HepG2 (cell line): Measurements from ENCODE around the gene PRDM12. TPM values are rescaled to one million over a fixed set of nuclear protein-coding genes. Genes with fewer than 3 reads are reported as not detected.

Source experiments
- ATAC-seq: fragments of 200-7000 bp; cut with Tn5 transposase; 3 replicates; pipeline ENCODE4 v1.9.1; 2020; ENCODE audit warnings: mild to moderate bottlenecking, moderate library complexity
- BruUV-seq: library from RNA; stranded (reverse); fragments of 400-500 nt; replicated peaks from 2 replicates; lab custom pipeline; 2021; lab: Mats Ljungman, UMichigan
- CTCF ChIA-PET: fragments of 300-600 bp; formaldehyde crosslinking; extraction: SDS; loops from one replicate; lab custom pipeline; 2021; ENCODE audit warnings: low total read pairs, inconsistent platforms, low intra/inter-chr PET ratio; lab: Yijun Ruan, JAX
- POLR2A ChIA-PET: fragments of 350-600 bp; sonication (Branson Sonifier 250); formaldehyde crosslinking; loops from one replicate; lab custom pipeline; 2020; ENCODE audit warnings: antibody characterized with exemption, inconsistent platforms; lab: Yijun Ruan, JAX
- DNase-seq: peaks from one replicate; pipeline ENCODE4 v3.0.0-alpha.2; 2015; ENCODE audit warnings: low spot score
- FAIRE-seq: peaks from 3 replicates; lab custom pipeline; 2011; peaks lifted over from hg19 to GRCh38; lab: Jason Lieb, UNC
- H2AFZ ChIP-seq: one replicate; pipeline ENCODE4 v1.6.1; 2011; ENCODE audit warnings: low read length, inconsistent platforms
- H3K27ac ChIP-seq: fragments of 300-600 bp; 3 replicates; pipeline ENCODE4 v1.8.0; 2011; ENCODE audit warnings: mixed run types, mild to moderate bottlenecking, mixed read lengths, low read length, inconsistent platforms; ENCODE audit not compliant: insufficient read depth; ENCODE audit errors: extremely low read length
- H3K27me3 ChIP-seq, 2 experiments: fragments of 200-600 bp in 1 of 2; 2 replicates in 1 of 2; 3 replicates in 1 of 2; pipeline versions ENCODE4 v1.6.0 to v1.8.0; 2011; ENCODE audit warnings: low read length in 2 of 2, mild to moderate bottlenecking in 2 of 2, moderate library complexity in 2 of 2, inconsistent platforms in 1 of 2; ENCODE audit not compliant: insufficient read depth in 2 of 2, control insufficient read depth in 1 of 2
- H3K36me3 ChIP-seq, 2 experiments: fragments of 200-600 bp in 1 of 2; replicated peaks in 1 of 2; 2 replicates in 1 of 2; 3 replicates in 1 of 2; pipeline versions ENCODE4 v1.5.1 to v1.8.0; 2011; ENCODE audit warnings: low read length in 2 of 2, inconsistent platforms in 1 of 2; ENCODE audit not compliant: insufficient read depth in 2 of 2, control insufficient read depth in 1 of 2
- H3K4me1 ChIP-seq: 2 replicates; pipeline ENCODE4 v1.5.1; 2012; ENCODE audit warnings: low read length, inconsistent platforms; ENCODE audit not compliant: insufficient read depth
- H3K4me2 ChIP-seq: 2 replicates; pipeline ENCODE4 v1.6.0; 2011; ENCODE audit warnings: low read depth, low read length, inconsistent platforms
- H3K4me3 ChIP-seq, 3 experiments: fragments of 200-600 bp in 1 of 3; sonication (generic), shearing (Covaris generic) in 1 of 3; replicated peaks in 1 of 3; 2 replicates each; pipeline ENCODE4 v1.5.1; 2011 to 2016; ENCODE audit warnings: low read length in 3 of 3, inconsistent platforms in 2 of 3, low read depth in 2 of 3, mild to moderate bottlenecking in 2 of 3, control low read depth in 1 of 3, mixed read lengths in 1 of 3; ENCODE audit not compliant: insufficient read depth in 1 of 3
- H3K79me2 ChIP-seq: one replicate; pipeline ENCODE4 v1.6.1; 2011; ENCODE audit warnings: low read length, inconsistent platforms; ENCODE audit not compliant: insufficient read depth
- H3K9ac ChIP-seq: 2 replicates; pipeline ENCODE4 v1.6.0; 2011; ENCODE audit warnings: mild to moderate bottlenecking, low read depth, low read length, inconsistent platforms; ENCODE audit not compliant: insufficient read depth
- H3K9me3 ChIP-seq: 2 replicates; pipeline ENCODE4 v1.5.1; 2012; ENCODE audit warnings: mild to moderate bottlenecking, low read length
- H4K20me1 ChIP-seq: 2 replicates; pipeline ENCODE4 v1.6.0; 2011; ENCODE audit warnings: inconsistent platforms, mild to moderate bottlenecking, low read length, moderate library complexity; ENCODE audit not compliant: insufficient read depth
- GABPB1 ChIP-seq: IDR thresholded peaks from 2 replicates; pipeline ENCODE4 v1.6.1; 2016; ENCODE audit warnings: mild to moderate bottlenecking, missing genetic modification reagents, moderate library complexity, missing compliant biosample characterization
- HMG20A ChIP-seq: IDR thresholded peaks from 2 replicates; pipeline ENCODE4 v1.6.1; 2016; ENCODE audit warnings: borderline replicate concordance
- KDM4B ChIP-seq: sonication (generic); formaldehyde crosslinking; IDR thresholded peaks from 2 replicates; pipeline ENCODE4 v1.4.0; 2020; ENCODE audit warnings: missing genetic modification reagents
- POLR2AphosphoS2 ChIP-seq: IDR thresholded peaks from 2 replicates; pipeline ENCODE4 v1.6.1; 2011; ENCODE audit warnings: low read depth, low read length, improper control_type of control experiment
- SP4 ChIP-seq: sonication (generic); formaldehyde crosslinking; IDR thresholded peaks from 2 replicates; pipeline ENCODE4 v1.8.1; 2023; ENCODE audit warnings: mild to moderate bottlenecking, missing genetic modification reagents
- TARDBP ChIP-seq: sonication (generic); formaldehyde crosslinking; IDR thresholded peaks from 2 replicates; pipeline ENCODE4 v1.8.0; 2022; ENCODE audit warnings: mild to moderate bottlenecking, missing genetic modification reagents
- ZNF44 ChIP-seq: sonication (generic); formaldehyde crosslinking; IDR thresholded peaks from 2 replicates; pipeline ENCODE4 v1.5.1; 2020; ENCODE audit warnings: mild to moderate bottlenecking, missing genetic modification reagents
- ZNF605 ChIP-seq: sonication (generic); formaldehyde crosslinking; IDR thresholded peaks from 2 replicates; pipeline ENCODE4 v1.8.0; 2022; ENCODE audit warnings: mild to moderate bottlenecking, missing genetic modification reagents
- WGBS: methylation state at CpG from one replicate; pipeline ENCODE4 v1.1.6; 2017; ENCODE audit warnings: low lambda C conversion rate; 5-methylcytosine and 5-hydroxymethylcytosine counted together
- in situ Hi-C: cut with HindIII; loops from 2 replicates; pipeline ENCODE4 v1.10.0; 2017; ENCODE audit warnings: low pct_unique_long_range_greater_than_20kb; ENCODE audit not compliant: extremely low pct_ligation_motif_present
- intact Hi-C: fragments of 100-400 bp; cut with micrococcal nuclease; formaldehyde crosslinking; loops from one replicate; pipeline ENCODE4 v1.10.0; 2022; ENCODE audit not compliant: unreplicated experiment
- polyA plus RNA-seq, 8 experiments: library from polyadenylated mRNA; depleted of rRNA in 3 of 8; stranded (reverse) in 7 of 8; unstranded in 1 of 8; fragments of >200 nt; fragmentation: Illumina TruSeq in 4 of 8; extraction: Trizol in 4 of 8; gene quantifications; 2 replicates each; pipeline versions ENCODE4 v1.2.1 to v1.2.3, GENCODE V29; 2011 to 2016; ENCODE audit warnings: low read depth in 4 of 8, missing spikeins in 1 of 8, mixed read lengths in 1 of 8; ENCODE audit not compliant: insufficient read depth in 1 of 8
- total RNA-seq, 5 experiments: library from RNA; depleted of rRNA; stranded (reverse); fragments of >200 nt; fragmentation: Illumina TruSeq; extraction: Trizol; gene quantifications; 2 replicates each; pipeline ENCODE4 v1.2.3, GENCODE V29; 2016; ENCODE audit warnings: low read depth in 1 of 5
- TF ChIP-seq, protein P1 (sequence below): sonication (generic); formaldehyde crosslinking; IDR thresholded peaks from 2 replicates; pipeline ENCODE4 v1.8.1; 2023; ENCODE audit warnings: mild to moderate bottlenecking, missing genetic modification reagents
- TF ChIP-seq, protein P2 (sequence below): sonication (generic); formaldehyde crosslinking; IDR thresholded peaks from 2 replicates; pipeline ENCODE4 v1.4.0; 2020; ENCODE audit warnings: missing genetic modification reagents
- TF ChIP-seq, protein P3 (sequence below): sonication (generic); formaldehyde crosslinking; IDR thresholded peaks from 2 replicates; pipeline ENCODE4 v1.5.0; 2020; ENCODE audit warnings: mild to moderate bottlenecking, low read depth, missing genetic modification reagents, borderline replicate concordance
- TF ChIP-seq, protein P4 (sequence below): sonication (generic); formaldehyde crosslinking; IDR thresholded peaks from 2 replicates; pipeline ENCODE4 v1.4.0; 2020; ENCODE audit warnings: missing genetic modification reagents, borderline replicate concordance

Gene PRDM12
- total and polyA plus RNA-seq, 2 of the 13 experiments (the other 11 are each of a cell fraction or from before 2014, with no cell fraction given), result 0.04 to 0.07 TPM

DNA sequence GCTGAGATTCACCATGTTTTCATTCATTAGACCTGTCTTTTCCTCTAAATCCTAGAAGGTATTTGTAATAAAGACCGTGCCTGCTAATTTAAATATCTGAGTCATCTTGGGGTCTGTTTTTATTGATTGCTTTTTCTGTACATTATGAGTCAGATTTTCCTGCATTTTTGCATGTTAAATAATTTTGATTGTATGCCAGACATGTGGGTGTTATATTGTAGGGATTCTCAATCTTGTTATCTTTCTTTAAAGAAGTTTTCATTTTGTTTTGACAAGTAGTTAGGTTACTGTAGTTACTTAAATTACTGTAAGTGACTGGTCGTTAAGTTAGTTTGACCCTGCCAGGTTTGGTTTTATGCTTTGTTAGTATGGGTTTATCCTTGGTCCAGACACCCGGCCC lies 64.3 kb downstream of the PRDM12 start:
- 80% methylated on average over 3 of the region's 3 CpGs for WGBS
- H3K4me2 ChIP-seq, result no peak overlapping the region
- peaks cover 40% of the 10 kb centered on the region for H3K4me1 ChIP-seq
- no peak overlapping the region for H2AFZ ChIP-seq
- intact Hi-C loops (no loop called here), in situ Hi-C loops (no loop called here)
- H3K36me3 ChIP-seq, result no peaks in the 10 kb centered on the region
- H3K4me3 ChIP-seq, result no peak overlapping the region
- no peaks in the 10 kb centered on the region for H3K27me3 ChIP-seq
- POLR2A ChIA-PET, result no interaction called here
- H3K9me3 ChIP-seq, result no peaks in the 10 kb centered on the region
- CTCF ChIA-PET, result no interaction called here
- BruUV-seq, result no TSS peak
- peaks cover 2% of the 10 kb centered on the region; the same call in 1 of the 2 replicates for H4K20me1 ChIP-seq
- no peak overlapping the region for H3K9ac ChIP-seq
- ATAC-seq (no peak), FAIRE-seq (no peak), DNase-seq (no peak)
- no peak overlapping the region for H3K27ac ChIP-seq
- H3K79me2 ChIP-seq, result peaks cover 10% of the 10 kb centered on the region
- TF ChIP-seq, protein P1, sequence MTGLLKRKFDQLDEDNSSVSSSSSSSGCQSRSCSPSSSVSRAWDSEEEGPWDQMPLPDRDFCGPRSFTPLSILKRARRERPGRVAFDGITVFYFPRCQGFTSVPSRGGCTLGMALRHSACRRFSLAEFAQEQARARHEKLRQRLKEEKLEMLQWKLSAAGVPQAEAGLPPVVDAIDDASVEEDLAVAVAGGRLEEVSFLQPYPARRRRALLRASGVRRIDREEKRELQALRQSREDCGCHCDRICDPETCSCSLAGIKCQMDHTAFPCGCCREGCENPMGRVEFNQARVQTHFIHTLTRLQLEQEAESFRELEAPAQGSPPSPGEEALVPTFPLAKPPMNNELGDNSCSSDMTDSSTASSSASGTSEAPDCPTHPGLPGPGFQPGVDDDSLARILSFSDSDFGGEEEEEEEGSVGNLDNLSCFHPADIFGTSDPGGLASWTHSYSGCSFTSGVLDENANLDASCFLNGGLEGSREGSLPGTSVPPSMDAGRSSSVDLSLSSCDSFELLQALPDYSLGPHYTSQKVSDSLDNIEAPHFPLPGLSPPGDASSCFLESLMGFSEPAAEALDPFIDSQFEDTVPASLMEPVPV (CRISPR knock-in tag), result no peak
- no peak for TF ChIP-seq GABPB1 (CRISPR knock-in tag)
- no peak for TF ChIP-seq KDM4B (CRISPR knock-in tag)
- TF ChIP-seq, protein P2, sequence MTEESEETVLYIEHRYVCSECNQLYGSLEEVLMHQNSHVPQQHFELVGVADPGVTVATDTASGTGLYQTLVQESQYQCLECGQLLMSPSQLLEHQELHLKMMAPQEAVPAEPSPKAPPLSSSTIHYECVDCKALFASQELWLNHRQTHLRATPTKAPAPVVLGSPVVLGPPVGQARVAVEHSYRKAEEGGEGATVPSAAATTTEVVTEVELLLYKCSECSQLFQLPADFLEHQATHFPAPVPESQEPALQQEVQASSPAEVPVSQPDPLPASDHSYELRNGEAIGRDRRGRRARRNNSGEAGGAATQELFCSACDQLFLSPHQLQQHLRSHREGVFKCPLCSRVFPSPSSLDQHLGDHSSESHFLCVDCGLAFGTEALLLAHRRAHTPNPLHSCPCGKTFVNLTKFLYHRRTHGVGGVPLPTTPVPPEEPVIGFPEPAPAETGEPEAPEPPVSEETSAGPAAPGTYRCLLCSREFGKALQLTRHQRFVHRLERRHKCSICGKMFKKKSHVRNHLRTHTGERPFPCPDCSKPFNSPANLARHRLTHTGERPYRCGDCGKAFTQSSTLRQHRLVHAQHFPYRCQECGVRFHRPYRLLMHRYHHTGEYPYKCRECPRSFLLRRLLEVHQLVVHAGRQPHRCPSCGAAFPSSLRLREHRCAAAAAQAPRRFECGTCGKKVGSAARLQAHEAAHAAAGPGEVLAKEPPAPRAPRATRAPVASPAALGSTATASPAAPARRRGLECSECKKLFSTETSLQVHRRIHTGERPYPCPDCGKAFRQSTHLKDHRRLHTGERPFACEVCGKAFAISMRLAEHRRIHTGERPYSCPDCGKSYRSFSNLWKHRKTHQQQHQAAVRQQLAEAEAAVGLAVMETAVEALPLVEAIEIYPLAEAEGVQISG (CRISPR knock-in tag), result no peak
- TF ChIP-seq TARDBP (CRISPR knock-in tag), result no peak
- TF ChIP-seq, protein P3, sequence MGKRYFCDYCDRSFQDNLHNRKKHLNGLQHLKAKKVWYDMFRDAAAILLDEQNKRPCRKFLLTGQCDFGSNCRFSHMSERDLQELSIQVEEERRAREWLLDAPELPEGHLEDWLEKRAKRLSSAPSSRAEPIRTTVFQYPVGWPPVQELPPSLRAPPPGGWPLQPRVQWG (CRISPR knock-in tag), result no peak
- no peak for TF ChIP-seq SP4 (CRISPR knock-in tag)
- no peak for TF ChIP-seq ZNF44 (CRISPR knock-in tag)
- TF ChIP-seq, protein P4, sequence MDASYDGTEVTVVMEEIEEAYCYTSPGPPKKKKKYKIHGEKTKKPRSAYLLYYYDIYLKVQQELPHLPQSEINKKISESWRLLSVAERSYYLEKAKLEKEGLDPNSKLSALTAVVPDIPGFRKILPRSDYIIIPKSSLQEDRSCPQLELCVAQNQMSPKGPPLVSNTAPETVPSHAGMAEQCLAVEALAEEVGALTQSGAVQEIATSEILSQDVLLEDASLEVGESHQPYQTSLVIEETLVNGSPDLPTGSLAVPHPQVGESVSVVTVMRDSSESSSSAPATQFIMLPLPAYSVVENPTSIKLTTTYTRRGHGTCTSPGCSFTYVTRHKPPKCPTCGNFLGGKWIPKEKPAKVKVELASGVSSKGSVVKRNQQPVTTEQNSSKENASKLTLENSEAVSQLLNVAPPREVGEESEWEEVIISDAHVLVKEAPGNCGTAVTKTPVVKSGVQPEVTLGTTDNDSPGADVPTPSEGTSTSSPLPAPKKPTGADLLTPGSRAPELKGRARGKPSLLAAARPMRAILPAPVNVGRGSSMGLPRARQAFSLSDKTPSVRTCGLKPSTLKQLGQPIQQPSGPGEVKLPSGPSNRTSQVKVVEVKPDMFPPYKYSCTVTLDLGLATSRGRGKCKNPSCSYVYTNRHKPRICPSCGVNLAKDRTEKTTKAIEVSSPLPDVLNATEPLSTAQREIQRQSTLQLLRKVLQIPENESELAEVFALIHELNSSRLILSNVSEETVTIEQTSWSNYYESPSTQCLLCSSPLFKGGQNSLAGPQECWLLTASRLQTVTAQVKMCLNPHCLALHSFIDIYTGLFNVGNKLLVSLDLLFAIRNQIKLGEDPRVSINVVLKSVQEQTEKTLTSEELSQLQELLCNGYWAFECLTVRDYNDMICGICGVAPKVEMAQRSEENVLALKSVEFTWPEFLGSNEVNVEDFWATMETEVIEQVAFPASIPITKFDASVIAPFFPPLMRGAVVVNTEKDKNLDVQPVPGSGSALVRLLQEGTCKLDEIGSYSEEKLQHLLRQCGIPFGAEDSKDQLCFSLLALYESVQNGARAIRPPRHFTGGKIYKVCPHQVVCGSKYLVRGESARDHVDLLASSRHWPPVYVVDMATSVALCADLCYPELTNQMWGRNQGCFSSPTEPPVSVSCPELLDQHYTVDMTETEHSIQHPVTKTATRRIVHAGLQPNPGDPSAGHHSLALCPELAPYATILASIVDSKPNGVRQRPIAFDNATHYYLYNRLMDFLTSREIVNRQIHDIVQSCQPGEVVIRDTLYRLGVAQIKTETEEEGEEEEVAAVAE, result no peak
- no peak for TF ChIP-seq HMG20A (CRISPR knock-in tag)
- no peak for TF ChIP-seq ZNF605
- no peak for TF ChIP-seq POLR2AphosphoS2
